Anterior cingulate cortex (tissue), 58 donors: Measurements from ENCODE around the gene RIPOR2.
"Not testable (repeated sequence)": the region's sequence is repeated elsewhere in the genome, so short reads cannot be mapped to it uniquely, and the experiment has no call there.

Experiments
- DNase-seq, 58 donors: peaks; one replicate each; lab custom pipeline; 2025; lab: John Stamatoyannopoulos, UW

The RIPOR2 gene

GRCh38 chr6:24959319-24959718, 23.6 kb upstream of the RIPOR2 start:
- no peak for DNase-seq

DNA sequence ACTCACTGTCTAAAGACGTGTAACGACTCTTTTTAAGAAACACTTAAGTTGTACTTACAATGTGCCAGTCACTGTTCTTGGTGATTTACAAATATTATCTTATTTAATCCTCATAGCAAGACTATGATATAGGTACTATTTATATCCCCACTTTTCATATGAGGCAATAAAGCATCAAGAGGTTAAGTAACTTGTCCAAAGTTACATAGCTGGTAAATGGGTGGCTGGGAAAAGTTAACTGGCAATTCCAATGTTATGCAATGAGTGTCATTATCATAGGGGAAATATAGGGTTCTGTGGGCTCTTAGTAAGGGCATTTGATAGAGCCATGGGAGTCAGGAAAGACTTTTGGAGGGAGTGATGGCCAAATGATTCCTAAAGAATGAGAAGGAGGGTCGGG, 21.4 kb upstream of the RIPOR2 start:
- no peak for DNase-seq

DNA sequence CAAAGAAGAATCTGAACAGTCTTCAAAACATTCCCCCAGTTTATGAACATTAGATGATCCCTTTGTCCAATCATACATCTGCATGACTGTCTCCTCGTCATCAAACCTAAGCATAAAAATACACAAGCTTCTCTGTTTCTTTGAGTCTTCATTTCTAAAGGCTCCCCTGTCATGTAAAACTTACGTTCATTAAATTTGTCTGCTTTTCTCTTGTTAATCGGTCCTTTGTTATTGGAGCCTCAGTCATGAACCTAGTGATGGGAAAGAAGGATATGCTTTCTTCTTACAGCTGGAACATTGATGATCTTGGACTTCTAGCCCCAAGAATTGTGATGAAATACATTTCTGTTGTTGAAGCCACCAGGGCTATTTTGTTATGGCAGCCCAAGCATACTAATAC, 18.0 kb upstream of the RIPOR2 start:
- no peak for DNase-seq

GRCh38 chr6:24951811-24952299, 16.1 kb upstream of the RIPOR2 start:
- no peak for DNase-seq

GRCh38 chr6:24950218-24950941, 14.6 kb upstream of the RIPOR2 start:
- DNase-seq, result no peak

- DNase-seq, result no peak
Measured at GRCh38 chr6:24949020-24949569, 13.3 kb upstream of the RIPOR2 start.

DNA sequence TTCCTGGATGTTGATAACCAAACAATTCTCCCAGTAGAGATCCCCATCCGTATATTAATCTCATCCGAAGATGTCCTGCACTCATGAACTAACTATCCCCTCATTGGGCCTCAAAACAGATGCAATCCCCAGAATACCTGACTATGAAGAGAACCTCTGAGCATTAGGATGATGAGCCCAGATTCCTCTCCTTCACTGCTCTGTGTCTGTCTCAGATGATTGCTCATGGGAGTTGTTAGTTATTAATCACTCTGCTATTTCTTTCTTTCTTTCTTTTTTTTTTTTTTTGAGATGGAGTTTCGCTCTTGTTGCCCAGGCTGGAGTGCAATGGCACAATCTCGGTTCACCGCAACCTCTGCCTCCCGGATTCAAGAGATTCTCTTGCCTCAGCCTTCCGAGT, 12.5 kb upstream of the RIPOR2 start:
- not testable (repeated sequence) for DNase-seq

DNA sequence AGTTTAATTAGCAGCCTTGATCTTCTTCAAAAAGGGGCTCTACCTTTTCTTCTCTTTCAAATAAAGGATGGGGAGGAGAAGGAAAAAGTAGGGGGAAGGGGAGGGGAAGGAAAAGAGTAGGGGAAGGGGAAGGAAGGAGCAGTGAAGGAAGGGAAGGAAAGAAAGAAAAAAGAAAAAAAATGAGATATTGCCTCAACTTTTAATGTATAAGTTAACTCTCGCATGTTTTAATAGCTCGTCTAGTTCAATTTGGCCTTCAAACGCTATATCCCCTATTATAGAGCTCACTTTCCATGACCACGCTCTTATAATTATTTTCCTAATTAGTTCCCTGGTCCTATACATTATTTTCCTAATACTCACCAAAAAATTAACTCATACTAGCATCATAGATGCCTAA, 11.9 kb upstream of the RIPOR2 start:
- no peak for DNase-seq

GRCh38 chr6:24945054-24945453, 9.3 kb upstream of the RIPOR2 start:
- DNase-seq, result no peak

DNA sequence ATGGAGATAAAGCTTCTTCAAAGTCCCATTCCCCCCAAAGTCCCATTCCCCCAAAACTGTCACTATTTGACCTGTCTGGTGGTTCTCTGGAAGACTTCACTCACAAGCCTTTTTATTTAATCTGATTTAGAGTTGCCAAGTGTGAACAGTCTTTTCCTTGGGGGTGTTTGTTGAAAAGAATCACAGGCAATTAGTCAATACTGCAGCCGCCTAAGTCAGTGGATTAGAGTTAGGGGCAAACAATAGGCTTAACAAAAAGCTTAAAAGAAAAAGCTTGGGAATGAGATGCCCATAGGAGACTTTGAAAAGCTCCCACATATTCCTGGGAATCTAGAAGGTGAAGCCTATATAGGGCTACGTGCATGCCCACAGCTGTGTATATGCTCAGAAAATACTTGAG, 8.0 kb upstream of the RIPOR2 start:
- DNase-seq, result no peak

GRCh38 chr6:24940311-24940917, 4.7 kb upstream of the RIPOR2 start:
- no peak for DNase-seq

- DNase-seq, result no peak
Measured at GRCh38 chr6:24936641-24937317, 1.0 kb upstream of the RIPOR2 start.

GRCh38 chr6:24933868-24934401, 1.8 kb downstream of the RIPOR2 start:
- no peak for DNase-seq

- no peak for DNase-seq
Measured at GRCh38 chr6:24933266-24933665, 2.5 kb downstream of the RIPOR2 start.

DNA sequence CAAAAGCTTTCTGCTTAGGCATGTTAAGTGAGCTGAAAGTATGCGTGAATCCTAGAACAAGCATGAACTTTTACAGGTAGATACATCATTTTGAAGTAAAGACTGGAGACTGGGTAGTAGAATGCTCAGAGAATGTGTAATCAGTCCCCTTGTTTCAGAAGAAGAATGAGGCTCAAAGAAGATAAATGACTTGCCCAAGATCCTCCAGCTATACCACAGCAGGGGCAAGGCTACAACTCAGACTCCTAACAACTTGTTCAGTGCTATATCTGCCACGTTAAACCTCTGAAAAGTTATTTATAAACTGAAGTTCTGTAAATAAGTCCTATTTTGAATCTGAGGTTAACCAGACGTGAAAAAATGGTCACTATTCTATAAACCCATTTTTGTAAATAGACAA, 2.9 kb downstream of the RIPOR2 start:
- DNase-seq, result no peak

DNA sequence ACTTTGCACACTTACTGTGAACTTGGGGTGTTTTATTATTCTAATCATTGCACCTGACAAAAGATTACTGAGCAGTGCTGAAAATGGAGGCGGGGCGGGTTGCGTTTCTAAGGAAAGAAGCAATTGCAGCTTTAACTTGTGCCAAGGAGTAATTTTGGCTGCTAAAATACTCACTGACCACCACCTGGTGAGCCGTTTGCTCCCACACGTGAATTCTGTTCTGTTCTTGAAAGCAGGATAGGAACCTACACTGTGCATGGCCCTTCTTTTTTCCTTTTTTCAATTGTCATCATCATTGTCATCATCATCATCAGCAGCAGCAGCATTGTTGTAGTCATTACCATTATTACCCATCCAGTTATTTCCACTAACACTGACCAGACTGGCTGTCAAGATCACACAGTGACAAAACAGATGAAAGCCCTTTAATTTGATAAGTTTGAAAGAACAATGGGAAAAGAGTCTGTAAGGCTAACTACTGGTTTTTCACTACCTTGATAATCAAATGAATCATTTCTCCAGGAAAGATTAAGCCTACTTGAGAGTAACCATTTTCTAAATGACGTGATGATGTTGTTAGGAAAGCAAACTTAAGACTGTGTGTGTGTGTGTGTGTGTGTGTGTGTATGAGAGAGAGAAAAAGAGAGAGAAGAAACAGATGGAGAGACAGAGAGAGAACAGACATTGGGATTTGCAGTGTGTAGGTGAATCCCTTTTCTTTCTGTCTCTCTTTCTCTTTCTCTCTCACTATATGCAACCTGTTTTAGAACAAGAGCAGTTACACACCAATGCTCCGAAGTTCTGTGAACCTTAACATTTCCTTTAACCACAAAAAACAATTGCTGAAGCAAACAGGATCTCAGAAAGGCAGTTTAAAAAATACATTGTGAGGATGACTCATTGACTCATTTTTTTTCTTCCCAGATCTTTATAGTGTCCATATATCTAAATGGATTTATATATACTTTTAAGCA, 3.8 kb downstream of the RIPOR2 start:
- DNase-seq, result no peak

DNA sequence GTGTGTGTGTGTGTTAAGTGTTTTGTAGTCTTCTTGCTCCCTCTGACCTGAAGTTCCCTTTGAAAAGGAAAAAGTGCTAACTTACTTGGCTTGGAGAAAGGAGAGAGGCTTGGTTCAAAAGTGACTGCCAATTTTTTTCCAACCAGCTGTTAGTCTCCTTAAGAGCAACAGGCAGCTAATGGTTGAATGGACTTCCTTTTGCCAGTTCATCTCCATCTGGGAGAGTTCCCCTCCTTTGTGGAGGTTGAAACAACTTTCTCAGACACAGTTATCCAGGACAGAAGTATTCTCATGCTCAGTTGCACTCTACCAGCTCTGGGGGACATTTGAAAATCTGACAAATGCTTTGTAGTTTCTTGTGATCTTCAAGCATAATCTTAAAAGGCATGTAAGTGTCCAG, 4.5 kb downstream of the RIPOR2 start:
- DNase-seq, result no peak

DNA sequence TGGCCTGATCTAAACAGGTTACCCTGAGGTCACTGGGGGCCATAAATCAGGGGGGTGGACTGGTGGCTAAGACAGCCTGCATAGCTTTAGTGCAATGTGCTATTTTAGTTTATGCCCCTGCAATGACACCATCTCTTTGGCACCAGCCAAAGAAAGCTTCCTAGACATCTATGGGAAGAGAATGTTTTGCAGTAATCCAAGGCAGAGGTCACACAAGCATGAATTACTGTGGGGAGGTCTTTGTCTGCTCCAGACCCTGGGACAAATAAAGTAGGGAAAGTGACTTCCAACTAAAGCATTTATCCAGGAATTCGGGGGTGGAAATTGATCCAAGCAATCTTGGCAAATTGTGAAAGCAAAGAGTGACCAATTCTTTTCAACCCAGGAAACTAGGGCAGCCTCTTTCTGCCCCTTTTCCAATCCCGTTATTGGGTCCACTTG, 5.3 kb downstream of the RIPOR2 start:
- DNase-seq, result peak in 1 of 58 donors; percentile 28

DNA sequence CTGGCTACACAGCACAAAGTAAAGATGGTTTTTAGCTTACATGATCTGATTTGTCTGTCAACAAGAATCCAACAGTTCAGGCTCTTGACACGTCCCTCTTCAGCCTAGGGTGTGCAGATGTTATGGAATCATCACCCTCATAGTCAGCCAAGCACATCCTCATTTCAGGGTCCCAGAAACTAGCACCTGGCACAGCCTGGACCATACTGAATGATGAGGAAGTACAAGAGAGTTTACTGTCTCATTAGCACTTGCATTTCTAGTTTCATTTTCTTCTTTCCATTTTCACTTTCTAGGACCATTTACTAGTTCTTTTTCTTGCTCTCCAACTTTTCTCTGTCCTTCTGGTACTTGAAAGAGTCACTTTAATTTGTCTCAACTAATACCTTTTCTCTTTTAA, 6.5 kb downstream of the RIPOR2 start:
- DNase-seq, result no peak
